NCI-H748 (cell line): ENCODE results near the gene SLC30A1.

ENCODE experiments used
- DNase-seq: peaks from one replicate; lab custom pipeline; 2025; ENCODE audit not compliant: unreplicated experiment; lab: John Stamatoyannopoulos, UW

SLC30A1 gene

GRCh38 chr1:211525101-211525676 lies 53.8 kb downstream of the SLC30A1 start:
- no peak for DNase-seq

DNA sequence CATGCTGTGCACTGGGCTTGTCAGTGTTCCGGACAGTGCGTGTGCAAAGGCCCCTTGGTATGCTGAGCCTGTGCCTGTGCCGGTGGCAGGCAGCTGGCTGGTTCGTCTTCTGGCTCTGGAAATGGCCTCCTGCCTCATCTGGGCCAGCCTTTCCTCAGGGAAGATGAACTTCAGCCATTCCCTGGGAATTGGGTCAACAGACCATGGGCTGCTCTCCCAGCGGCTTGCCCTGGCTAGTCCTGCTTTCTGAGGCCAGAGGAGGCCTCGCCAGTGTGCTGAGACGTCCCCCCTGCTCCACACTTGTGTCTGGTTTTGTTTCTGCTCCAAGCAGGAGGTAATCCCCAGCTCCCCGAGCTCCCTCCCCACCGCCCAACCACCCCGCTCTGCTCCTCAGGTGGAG lies 54.4 kb downstream of the SLC30A1 start:
- DNase-seq: no peak

GRCh38 chr1:211522804-211523203 lies 56.2 kb downstream of the SLC30A1 start:
- DNase-seq: no peak
